ENCODE results near the gene ANKRD33B.

GRCh38 chr5:10550222-10550995 is 13.5 kb upstream of the ANKRD33B start:
- TF ChIP-seq CTCF (IDR thresholded peaks at IDR 0.05) = no peak
- no peak for TF ChIP-seq POLR2AphosphoS5 (IDR thresholded peaks at IDR 0.05)
- TF ChIP-seq POLR2A (IDR thresholded peaks at IDR 0.05) = no peak
